ENCODE results near the gene FABP6.
"Not testable (repeated sequence)": the region's sequence is repeated elsewhere in the genome, so short reads cannot be mapped to it uniquely, and the experiment has no call there.

The FABP6 gene

GRCh38 chr5:160242145-160242544 is 12.8 kb downstream of the FABP6 start:
- DNase-seq (ENCODE audit: low spot score), result no peak
- no peak for TF ChIP-seq CTCF (IDR thresholded peaks at IDR 0.05; ENCODE audit: extremely low read depth, missing control alignments)

DNA sequence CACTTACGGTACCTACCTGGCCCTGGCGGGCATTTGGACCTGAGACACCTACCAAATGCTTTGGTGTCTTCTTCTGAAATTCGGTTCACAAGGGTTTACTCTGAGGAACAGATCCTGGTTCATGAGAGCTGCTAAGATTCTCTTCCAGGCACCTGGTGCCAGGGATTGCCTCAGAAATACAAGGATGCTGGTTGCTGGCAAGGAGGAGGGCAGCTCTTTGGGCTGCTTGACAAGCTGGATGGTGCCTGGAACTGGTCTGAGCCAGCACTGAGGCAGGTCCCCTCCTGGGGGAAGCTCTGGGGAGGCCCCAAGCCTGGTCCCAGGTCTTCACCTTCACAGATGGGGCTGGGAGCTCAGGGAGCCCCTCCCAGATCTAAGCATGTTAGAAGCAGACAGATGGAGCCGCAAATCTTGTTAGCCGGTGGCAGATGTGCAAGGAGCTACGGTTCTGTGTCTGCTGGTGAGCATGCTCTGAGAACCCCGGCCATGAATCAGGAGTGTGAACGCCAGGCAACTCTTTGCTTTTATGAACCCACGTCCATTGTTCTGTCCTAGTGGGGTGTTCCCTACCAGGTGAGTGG is 16.3 kb downstream of the FABP6 start:
- no peak for TF ChIP-seq CTCF (IDR thresholded peaks at IDR 0.05; ENCODE audit: extremely low read depth, missing control alignments)
- DNase-seq (ENCODE audit: low spot score), result no peak

GRCh38 chr5:160249570-160249969 is 20.3 kb downstream of the FABP6 start:
- not testable (repeated sequence) for DNase-seq (ENCODE audit: low spot score)

DNA sequence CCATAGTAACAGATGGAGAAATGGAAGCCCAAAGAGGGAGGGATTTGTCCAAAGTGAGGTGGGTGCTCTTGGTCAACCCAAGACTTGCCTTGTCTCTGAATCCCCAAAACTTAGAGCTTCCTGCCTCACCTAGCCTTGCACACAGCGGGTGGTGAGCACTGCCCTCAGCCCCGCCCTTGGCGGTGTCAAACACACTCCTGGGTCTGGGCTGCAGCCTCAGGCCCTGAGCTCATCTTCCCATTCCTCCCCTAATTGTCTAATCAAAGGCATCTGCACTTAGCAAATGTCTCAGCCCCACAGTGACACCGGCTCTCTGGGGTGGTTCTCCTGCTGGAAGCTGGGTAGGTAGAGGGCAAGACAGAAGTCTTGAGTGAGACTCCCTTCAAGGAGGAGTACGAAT is 20.9 kb downstream of the FABP6 start:
- DNase-seq (ENCODE audit: low spot score), result no peak
- no peak for TF ChIP-seq CTCF (IDR thresholded peaks at IDR 0.05; ENCODE audit: extremely low read depth, missing control alignments)

- DNase-seq (ENCODE audit: low spot score), result no peak
- no peak for TF ChIP-seq CTCF (IDR thresholded peaks at IDR 0.05; ENCODE audit: extremely low read depth, missing control alignments)
Observed at GRCh38 chr5:160250826-160251225, 21.5 kb downstream of the FABP6 start.

GRCh38 chr5:160251406-160252155 is 22.3 kb downstream of the FABP6 start:
- no peak for TF ChIP-seq CTCF (IDR thresholded peaks at IDR 0.05; ENCODE audit: extremely low read depth, missing control alignments)
- DNase-seq (ENCODE audit: low spot score), result no peak

DNA sequence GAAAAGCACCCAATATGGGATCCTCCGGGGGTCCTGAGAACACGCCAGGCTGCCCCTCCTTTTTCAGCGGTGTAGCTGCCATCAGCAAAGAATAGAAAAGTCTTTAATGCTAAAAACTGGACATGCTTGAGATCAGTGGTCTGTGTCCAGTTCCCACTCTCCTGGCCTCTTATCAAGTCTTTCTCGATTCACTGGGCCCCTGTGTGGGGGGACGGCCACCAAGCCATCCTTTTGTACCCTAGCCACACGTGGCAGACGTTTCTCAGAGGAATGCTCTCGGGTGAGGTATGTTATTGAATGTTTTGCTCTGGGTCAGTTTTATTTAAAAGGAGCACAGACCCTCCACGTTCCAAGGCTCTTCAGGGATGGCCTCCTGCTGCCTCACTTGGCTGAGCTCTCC is 23.6 kb downstream of the FABP6 start:
- no peak for TF ChIP-seq CTCF (IDR thresholded peaks at IDR 0.05; ENCODE audit: extremely low read depth, missing control alignments)
- DNase-seq (ENCODE audit: low spot score), result no peak

- no peak for DNase-seq (ENCODE audit: low spot score)
- no peak for TF ChIP-seq CTCF (IDR thresholded peaks at IDR 0.05; ENCODE audit: extremely low read depth, missing control alignments)
Observed at GRCh38 chr5:160253441-160253840, 24.1 kb downstream of the FABP6 start.

Data from GM20000 (cell line).